ENCODE results near the gene NOXA1. TPM values are rescaled to one million over a fixed set of nuclear protein-coding genes. Genes with fewer than 3 reads are reported as not detected.

NOXA1 gene
- total and polyA plus RNA-seq, 4 donors: 1.3 to 3.6 (median 2.4) TPM

- TF ChIP-seq SP1 (IDR thresholded peaks at IDR 0.05) (no peak), YY1 (IDR thresholded peaks at IDR 0.05) (no peak), TAF1 (conservative IDR thresholded peaks at IDR 0.05) (no peak), ATF3 (IDR thresholded peaks at IDR 0.05) (no peak), GABPA (IDR thresholded peaks at IDR 0.05 in 1 of 2, conservative IDR thresholded peaks at IDR 0.05 in 1 of 2) (no peak), RXRA (IDR thresholded peaks at IDR 0.05) (no peak), CTCF (IDR thresholded peaks at IDR 0.05; ENCODE audit: low read depth, low read length, missing input control) (no peak), REST (IDR thresholded peaks at IDR 0.05) (no peak), HNF4A (conservative IDR thresholded peaks at IDR 0.05) (no peak), EGR1 (IDR thresholded peaks at IDR 0.05; ENCODE audit: low read depth in 2 of 2) (no peak), RAD21 (IDR thresholded peaks at IDR 0.05) (no peak)
- H3K9me3 ChIP-seq (ENCODE audit: control insufficient read depth in 4 of 4, low read length in 3 of 4): no peaks in the 10 kb centered on the region
- DNase-seq (ENCODE audit: low spot score): no peak
- H3K36me3 ChIP-seq (ENCODE audit: control insufficient read depth in 4 of 4, insufficient read depth in 3 of 4, low read depth in 1 of 4, low read length in 3 of 4): no peaks in the 10 kb centered on the region
- 94% methylated on average over 24 of the region's 24 CpGs for WGBS
- H3K9ac ChIP-seq (ENCODE audit: low read depth in 1 of 2, low read length in 2 of 2): no peak overlapping the region
- H3K4me1 ChIP-seq (ENCODE audit: control insufficient read depth in 4 of 4, insufficient read depth in 4 of 4, low read length in 3 of 4): peaks cover 5 to 10% (median 6%) of the 10 kb centered on the region in 4 donors
- H3K4me3 ChIP-seq (ENCODE audit: low read depth in 1 of 3, low read length in 3 of 3): no peak overlapping the region
- no peaks in the 10 kb centered on the region for H3K27me3 ChIP-seq (ENCODE audit: control insufficient read depth in 4 of 4, insufficient read depth in 4 of 4, low read length in 3 of 4)
- no peak overlapping the region for H3K27ac ChIP-seq (ENCODE audit: low read depth in 1 of 2, low read length in 2 of 2)
Measured at GRCh38 chr9:137404961-137405567, 18.1 kb upstream of the NOXA1 start.

- DNase-seq (ENCODE audit: low spot score): no peak
Measured at GRCh38 chr9:137405677-137406081, 17.5 kb upstream of the NOXA1 start.

More at GRCh38 chr9:137405677-137406081, 17.5 kb upstream of the NOXA1 start:
- H3K9ac ChIP-seq (ENCODE audit: low read depth in 1 of 2, low read length in 2 of 2): no peak overlapping the region
- H3K9me3 ChIP-seq (ENCODE audit: control insufficient read depth in 4 of 4, low read length in 3 of 4): no peaks in the 10 kb centered on the region
- no peaks in the 10 kb centered on the region for H3K36me3 ChIP-seq (ENCODE audit: control insufficient read depth in 4 of 4, insufficient read depth in 3 of 4, low read depth in 1 of 4, low read length in 3 of 4)
- TF ChIP-seq REST (IDR thresholded peaks at IDR 0.05): no peak
- no peak for TF ChIP-seq RAD21 (IDR thresholded peaks at IDR 0.05)
- TF ChIP-seq TAF1 (conservative IDR thresholded peaks at IDR 0.05): no peak
- TF ChIP-seq FOXA2 (IDR thresholded peaks at IDR 0.05): no peak
- no peak for TF ChIP-seq YY1 (IDR thresholded peaks at IDR 0.05)
- no peak for TF ChIP-seq ZBTB33 (IDR thresholded peaks at IDR 0.05)
- no peak for TF ChIP-seq ATF3 (IDR thresholded peaks at IDR 0.05)
- TF ChIP-seq FOXA1 (IDR thresholded peaks at IDR 0.05): no peak
- no peak for TF ChIP-seq GABPA (IDR thresholded peaks at IDR 0.05 in 1 of 2, conservative IDR thresholded peaks at IDR 0.05 in 1 of 2)
- H3K4me1 ChIP-seq (ENCODE audit: control insufficient read depth in 4 of 4, insufficient read depth in 4 of 4, low read length in 3 of 4): peaks cover 5 to 10% (median 6%) of the 10 kb centered on the region in 4 donors
- H3K4me3 ChIP-seq (ENCODE audit: low read depth in 1 of 3, low read length in 3 of 3): no peak overlapping the region
- no peaks in the 10 kb centered on the region for H3K27me3 ChIP-seq (ENCODE audit: control insufficient read depth in 4 of 4, insufficient read depth in 4 of 4, low read length in 3 of 4)
- H3K27ac ChIP-seq (ENCODE audit: low read depth in 1 of 2, low read length in 2 of 2): no peak overlapping the region
- WGBS: 93% methylated on average over 11 of the region's 11 CpGs

Measured in liver (tissue), 9 donors.